Caco-2 (cell line): ENCODE results near the gene DOK6. TPM values are rescaled to one million over a fixed set of nuclear protein-coding genes. Genes with fewer than 3 reads are reported as not detected.

Experiments
- BruUV-seq: library from RNA; stranded (reverse); fragments of 400-500 nt; replicated peaks from 2 replicates; lab custom pipeline; 2021; lab: Mats Ljungman, UMichigan
- CTCF ChIA-PET: fragments of 300-600 bp; sonication (Branson Sonifier 250); formaldehyde crosslinking; loops from one replicate; lab custom pipeline; 2022; ENCODE audit warnings: antibody characterized with exemption; lab: Charles Lee
- POLR2A ChIA-PET: fragments of 300-600 bp; sonication (Branson Sonifier 250); formaldehyde crosslinking; loops from one replicate; lab custom pipeline; 2022; ENCODE audit warnings: antibody characterized with exemption; lab: Charles Lee
- DNase-seq, 2 experiments: peaks; one replicate each; pipeline versions ENCODE4 v3.0.0 to v3.0.0-alpha.2; 2020 to 2022
- H3K27me3 ChIP-seq: replicated peaks from 2 replicates; pipeline ENCODE4 v1.6.0; 2011; ENCODE audit warnings: low read length; ENCODE audit not compliant: control insufficient read depth, insufficient read depth
- H3K36me3 ChIP-seq: 2 replicates; pipeline ENCODE4 v1.5.1; 2011; ENCODE audit warnings: low read length; ENCODE audit not compliant: control insufficient read depth, insufficient read depth
- H3K4me1 ChIP-seq: fragments of 250-450 bp; sonication (Bioruptor Pico); 2 replicates; pipeline ENCODE4 v1.5.1; 2020; ENCODE audit warnings: mild to moderate bottlenecking
- H3K4me3 ChIP-seq: 2 replicates; pipeline ENCODE4 v1.5.1; 2011; ENCODE audit warnings: low read depth, mild to moderate bottlenecking, control low read depth, low read length
- H3K9me3 ChIP-seq: fragments of 250-450 bp; sonication (Bioruptor Pico); 2 replicates; pipeline ENCODE4 v1.5.1; 2020; ENCODE audit warnings: mild to moderate bottlenecking, moderate library complexity
- H3K27ac Mint-ChIP-seq: one replicate; pipeline ENCODE4 v1.8.0; 2022; ENCODE audit warnings: mixed read lengths; ENCODE audit not compliant: unreplicated experiment
- H3K27me3 Mint-ChIP-seq: one replicate; pipeline ENCODE4 v1.8.0; 2022; ENCODE audit warnings: mixed read lengths; ENCODE audit not compliant: insufficient read depth, unreplicated experiment
- H3K36me3 Mint-ChIP-seq: one replicate; pipeline ENCODE4 v1.8.0; 2022; ENCODE audit warnings: mild to moderate bottlenecking, mixed read lengths; ENCODE audit not compliant: insufficient read depth, unreplicated experiment
- H3K4me1 Mint-ChIP-seq: one replicate; pipeline ENCODE4 v1.8.0; 2022; ENCODE audit warnings: low read depth, mixed read lengths; ENCODE audit not compliant: unreplicated experiment
- H3K4me3 Mint-ChIP-seq: one replicate; pipeline ENCODE4 v1.8.0; 2022; ENCODE audit warnings: mild to moderate bottlenecking, moderate library complexity, mixed read lengths; ENCODE audit not compliant: unreplicated experiment
- H3K9me3 Mint-ChIP-seq: one replicate; pipeline ENCODE4 v1.8.0; 2022; ENCODE audit warnings: mixed read lengths; ENCODE audit not compliant: unreplicated experiment
- intact Hi-C: fragments of 100-400 bp; cut with micrococcal nuclease; formaldehyde crosslinking; loops from one replicate; pipeline ENCODE4 v1.10.0; 2022; ENCODE audit not compliant: unreplicated experiment
- total RNA-seq: library from RNA; stranded (reverse); gene quantifications from 2 replicates; pipeline ENCODE4 v1.2.3, GENCODE V29; 2022
- TF ChIP-seq, protein P1 (sequence below), 2 experiments: fragments of 200-600 bp in 1 of 2; IDR thresholded peaks; 1 replicate in 1 of 2; 2 replicates in 1 of 2; pipeline versions ENCODE4 v1.5.1 to v1.8.0; 2011 to 2022; ENCODE audit warnings: antibody characterized with exemption in 1 of 2, control low read depth in 1 of 2, inconsistent platforms in 1 of 2, low read depth in 1 of 2, low read length in 1 of 2, mild to moderate bottlenecking in 1 of 2, moderate library complexity in 1 of 2; ENCODE audit not compliant: insufficient read depth in 1 of 2, severe bottlenecking in 1 of 2, unreplicated experiment in 1 of 2

DOK6 gene
- total RNA-seq, 1 experiment from 2014 or later: not detected

DNA sequence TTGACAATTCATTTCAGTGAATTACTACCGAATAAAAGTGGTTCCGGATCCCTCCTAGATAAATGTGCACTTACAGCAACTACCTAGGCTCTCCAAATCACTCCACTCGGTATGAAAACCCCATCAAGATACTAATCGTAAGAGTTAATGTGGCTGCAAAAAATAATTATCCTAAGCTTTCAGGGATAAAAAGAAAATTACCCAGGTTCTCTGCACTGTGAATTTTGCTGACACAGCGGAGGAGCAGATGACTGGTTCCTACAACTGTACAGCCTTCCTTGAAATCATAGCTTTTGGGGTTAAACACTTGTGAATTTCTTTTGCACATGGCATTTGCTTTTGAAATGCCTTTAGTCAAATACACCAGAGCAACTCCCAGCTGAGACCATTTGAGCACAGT lies 442.3 kb downstream of the DOK6 start:
- no peaks in the 10 kb centered on the region for H3K4me1 ChIP-seq
- Mint-ChIP-seq H3K4me1 (no peaks in the 10 kb centered on the region), H3K27ac (no peak overlapping the region), H3K9me3 (no peaks in the 10 kb centered on the region), H3K4me3 (no peak overlapping the region), H3K27me3 (peaks cover 3% of the 10 kb centered on the region), H3K36me3 (no peaks in the 10 kb centered on the region)
- no peaks in the 10 kb centered on the region for H3K27me3 ChIP-seq
- no peak overlapping the region for H3K4me3 ChIP-seq
- no peak for DNase-seq
- no peaks in the 10 kb centered on the region for H3K36me3 ChIP-seq
- H3K9me3 ChIP-seq: no peaks in the 10 kb centered on the region
- TF ChIP-seq, protein P1, sequence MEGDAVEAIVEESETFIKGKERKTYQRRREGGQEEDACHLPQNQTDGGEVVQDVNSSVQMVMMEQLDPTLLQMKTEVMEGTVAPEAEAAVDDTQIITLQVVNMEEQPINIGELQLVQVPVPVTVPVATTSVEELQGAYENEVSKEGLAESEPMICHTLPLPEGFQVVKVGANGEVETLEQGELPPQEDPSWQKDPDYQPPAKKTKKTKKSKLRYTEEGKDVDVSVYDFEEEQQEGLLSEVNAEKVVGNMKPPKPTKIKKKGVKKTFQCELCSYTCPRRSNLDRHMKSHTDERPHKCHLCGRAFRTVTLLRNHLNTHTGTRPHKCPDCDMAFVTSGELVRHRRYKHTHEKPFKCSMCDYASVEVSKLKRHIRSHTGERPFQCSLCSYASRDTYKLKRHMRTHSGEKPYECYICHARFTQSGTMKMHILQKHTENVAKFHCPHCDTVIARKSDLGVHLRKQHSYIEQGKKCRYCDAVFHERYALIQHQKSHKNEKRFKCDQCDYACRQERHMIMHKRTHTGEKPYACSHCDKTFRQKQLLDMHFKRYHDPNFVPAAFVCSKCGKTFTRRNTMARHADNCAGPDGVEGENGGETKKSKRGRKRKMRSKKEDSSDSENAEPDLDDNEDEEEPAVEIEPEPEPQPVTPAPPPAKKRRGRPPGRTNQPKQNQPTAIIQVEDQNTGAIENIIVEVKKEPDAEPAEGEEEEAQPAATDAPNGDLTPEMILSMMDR (IDR thresholded peaks at IDR 0.05; ENCODE audit: insufficient read depth in 1 of 2, low read depth in 1 of 2, low read length in 1 of 2, severe bottlenecking in 1 of 2, unreplicated experiment in 1 of 2): no peak
- BruUV-seq: no TSS peak
- ChIA-PET CTCF (no interaction called here), POLR2A (no interaction called here)
- intact Hi-C loops: no loop called here

DNA sequence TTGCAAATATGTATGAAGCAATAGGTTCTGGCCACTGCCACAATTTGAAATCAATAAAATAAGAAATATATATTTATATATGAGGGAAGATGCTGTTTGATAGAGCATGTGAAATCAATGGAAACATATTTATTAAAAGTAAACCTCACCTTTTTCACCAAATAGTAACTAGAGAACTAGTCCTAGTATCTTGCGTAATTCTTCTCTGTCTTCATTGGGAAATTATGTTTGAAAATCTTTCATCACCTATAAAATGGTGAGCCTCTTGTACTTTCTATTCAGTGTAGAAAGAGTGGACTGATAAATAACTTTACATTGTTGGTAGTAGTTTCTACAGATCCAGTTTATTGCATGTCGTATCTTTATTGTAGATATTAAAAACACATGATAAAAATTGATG lies 444.0 kb downstream of the DOK6 start:
- TF ChIP-seq, protein P1 (IDR thresholded peaks at IDR 0.05; ENCODE audit: insufficient read depth in 1 of 2, low read depth in 1 of 2, low read length in 1 of 2, severe bottlenecking in 1 of 2, unreplicated experiment in 1 of 2): no peak
- no TSS peak for BruUV-seq
- H3K27me3 ChIP-seq: no peaks in the 10 kb centered on the region
- no peaks in the 10 kb centered on the region for H3K36me3 Mint-ChIP-seq
- H3K4me1 Mint-ChIP-seq: no peaks in the 10 kb centered on the region
- no peak for DNase-seq
- H3K27ac Mint-ChIP-seq: no peak overlapping the region
- no peaks in the 10 kb centered on the region for H3K4me1 ChIP-seq
- intact Hi-C loops: no loop called here
- no peaks in the 10 kb centered on the region for H3K9me3 ChIP-seq
- ChIA-PET POLR2A (no interaction called here), CTCF (no interaction called here)
- no peak overlapping the region for H3K4me3 ChIP-seq
- no peaks in the 10 kb centered on the region for H3K36me3 ChIP-seq
- H3K9me3 Mint-ChIP-seq: no peaks in the 10 kb centered on the region
- no peak overlapping the region for H3K4me3 Mint-ChIP-seq
- peaks cover 3% of the 10 kb centered on the region for H3K27me3 Mint-ChIP-seq

DNA sequence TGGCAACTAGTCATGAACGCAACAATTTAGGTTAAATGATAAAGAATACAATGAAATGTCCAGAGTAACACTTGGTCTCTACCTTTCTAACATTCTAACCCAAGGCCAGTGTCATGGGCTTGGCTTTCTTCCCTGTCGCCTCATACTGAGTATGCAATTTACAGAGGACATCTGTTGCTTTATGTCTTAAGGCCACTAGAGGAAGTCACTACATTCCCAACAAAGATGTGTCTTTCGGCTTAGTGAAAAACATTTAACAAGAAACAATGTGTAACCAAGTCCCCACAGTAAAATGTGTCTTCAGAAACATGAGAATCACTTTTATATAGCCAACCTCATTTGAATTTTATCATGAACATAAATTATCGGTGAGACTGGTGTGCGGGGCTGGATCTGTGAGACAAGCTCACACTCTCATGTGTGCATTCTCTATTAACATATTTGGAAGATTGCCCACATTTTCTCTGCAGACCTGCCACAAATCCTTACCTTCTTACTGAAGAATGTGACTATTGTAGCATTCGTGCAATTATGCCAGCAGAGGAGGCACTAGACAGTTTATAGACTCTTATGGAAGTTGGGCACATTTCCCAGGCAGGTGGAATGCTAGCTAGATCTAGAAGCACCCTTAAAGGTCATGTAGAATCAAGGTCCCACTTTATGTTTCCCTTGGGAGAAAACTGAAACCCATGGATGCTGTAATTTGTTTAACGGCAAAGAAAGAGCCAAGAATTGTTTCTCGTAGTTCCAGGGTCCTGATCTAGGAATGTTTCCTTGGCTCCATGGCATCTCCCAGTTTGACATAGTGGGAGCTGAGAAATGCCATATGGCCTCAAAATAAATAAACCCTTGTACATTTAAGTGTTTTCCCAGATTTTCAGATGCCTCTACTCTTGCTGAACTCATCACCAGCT lies 445.2 kb downstream of the DOK6 start:
- ChIA-PET CTCF (no interaction called here), POLR2A (no interaction called here)
- H3K4me3 ChIP-seq: no peak overlapping the region
- H3K27me3 Mint-ChIP-seq: peaks cover 3% of the 10 kb centered on the region
- H3K9me3 ChIP-seq: no peaks in the 10 kb centered on the region
- no peak overlapping the region for H3K4me3 Mint-ChIP-seq
- no peaks in the 10 kb centered on the region for H3K36me3 ChIP-seq
- intact Hi-C loops: no loop called here
- TF ChIP-seq, protein P1 (IDR thresholded peaks at IDR 0.05; ENCODE audit: insufficient read depth in 1 of 2, low read depth in 1 of 2, low read length in 1 of 2, severe bottlenecking in 1 of 2, unreplicated experiment in 1 of 2): no peak
- no peaks in the 10 kb centered on the region for H3K36me3 Mint-ChIP-seq
- H3K4me1 Mint-ChIP-seq: no peaks in the 10 kb centered on the region
- no TSS peak for BruUV-seq
- no peaks in the 10 kb centered on the region for H3K9me3 Mint-ChIP-seq
- no peaks in the 10 kb centered on the region for H3K4me1 ChIP-seq
- DNase-seq: no peak
- H3K27ac Mint-ChIP-seq: no peak overlapping the region
- H3K27me3 ChIP-seq: no peaks in the 10 kb centered on the region
